IgD-negative memory B cell (primary cell): ENCODE data around the gene CUEDC2. TPM values are rescaled to one million over a fixed set of nuclear protein-coding genes. Genes with fewer than 3 reads are reported as not detected.
A peak's percentile ranks its signal among the peaks of the same experiment; 100 is the strongest.

ENCODE experiments used
- H3K27ac Mint-ChIP-seq, 3 donors: one replicate each; pipeline ENCODE4 v1.8.0; 2020 to 2022; ENCODE audit warnings: mild to moderate bottlenecking in 3 of 3, mixed read lengths in 3 of 3, moderate library complexity in 1 of 3
- H3K27me3 Mint-ChIP-seq: one replicate; pipeline ENCODE4 v1.8.0; 2021; ENCODE audit warnings: mixed read lengths
- H3K36me3 Mint-ChIP-seq: one replicate; pipeline ENCODE4 v1.8.0; 2020; ENCODE audit warnings: mild to moderate bottlenecking, mixed read lengths
- H3K4me1 Mint-ChIP-seq, 3 donors: one replicate each; pipeline ENCODE4 v1.8.0; 2020 to 2022; ENCODE audit warnings: mixed read lengths in 3 of 3, mild to moderate bottlenecking in 1 of 3
- H3K4me3 Mint-ChIP-seq, 4 donors: one replicate each; pipeline ENCODE4 v1.8.0; 2020 to 2022; ENCODE audit warnings: mild to moderate bottlenecking in 4 of 4, mixed read lengths in 4 of 4, moderate library complexity in 3 of 4
- H3K9me3 Mint-ChIP-seq, 3 donors: one replicate each; pipeline ENCODE4 v1.8.0; 2020 to 2021; ENCODE audit warnings: mixed read lengths in 3 of 3, mild to moderate bottlenecking in 1 of 3
- polyA plus RNA-seq: library from polyadenylated mRNA; unstranded; fragments of 300-500 nt; fragmentation: Illumina TruSeq; gene quantifications from one replicate; pipeline ENCODE4 v1.2.3, GENCODE V29; 2021

CUEDC2 gene, protein sequence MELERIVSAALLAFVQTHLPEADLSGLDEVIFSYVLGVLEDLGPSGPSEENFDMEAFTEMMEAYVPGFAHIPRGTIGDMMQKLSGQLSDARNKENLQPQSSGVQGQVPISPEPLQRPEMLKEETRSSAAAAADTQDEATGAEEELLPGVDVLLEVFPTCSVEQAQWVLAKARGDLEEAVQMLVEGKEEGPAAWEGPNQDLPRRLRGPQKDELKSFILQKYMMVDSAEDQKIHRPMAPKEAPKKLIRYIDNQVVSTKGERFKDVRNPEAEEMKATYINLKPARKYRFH
- 51.8 TPM for polyA plus RNA-seq

DNA sequence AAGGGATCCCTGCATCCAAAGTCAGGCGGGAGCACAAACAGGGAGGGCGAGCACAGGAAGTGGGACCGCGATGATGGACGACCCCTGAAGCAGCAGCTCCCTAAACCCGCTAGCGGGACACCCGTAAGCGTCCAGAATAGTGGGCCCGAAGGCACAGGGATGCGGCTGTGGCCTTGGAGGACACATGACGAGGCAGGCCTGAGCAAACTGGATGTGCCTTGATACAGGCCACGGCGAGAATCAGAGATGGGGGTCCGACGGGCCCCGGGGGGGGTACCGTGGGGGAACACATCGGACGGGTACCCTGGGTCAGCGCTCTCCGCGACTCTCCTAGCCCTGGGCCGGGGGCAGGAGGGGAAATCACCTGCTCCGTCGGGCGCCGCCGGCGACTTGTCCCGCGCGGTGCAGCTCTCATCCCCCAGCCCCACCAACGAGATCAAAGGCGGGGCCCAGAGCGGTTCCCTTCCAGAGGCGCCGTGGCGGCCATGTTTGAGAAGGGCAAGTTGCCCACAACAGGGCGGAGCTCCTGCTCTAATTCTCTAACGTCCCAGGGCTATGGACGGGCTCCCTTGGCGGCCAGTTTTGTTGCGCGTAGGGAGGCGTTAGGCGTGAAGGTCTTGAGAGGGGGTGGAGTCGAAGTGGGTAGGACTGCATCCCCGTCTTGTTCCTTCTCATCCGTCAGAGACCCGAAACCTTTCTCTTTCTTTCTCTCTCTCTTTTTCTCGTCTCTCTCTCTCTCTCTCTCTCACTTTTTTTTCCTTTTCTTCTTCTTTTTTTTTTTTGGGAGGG is at the start of gene CUEDC2:
Gene CUEDC2, minus strand, starts transcription at position 413 of the 789 bp plus-strand sequence. CDS start 7,386 bp downstream, outside the sequence.
- H3K9me3 Mint-ChIP-seq, result no peaks in the 10 kb centered on the region
- H3K27me3 Mint-ChIP-seq, result peaks cover 2% of the 10 kb centered on the region
- H3K4me3 Mint-ChIP-seq, result peak within 1 kb of the TSS; percentile 93 to 98 (median 96)
- H3K4me1 Mint-ChIP-seq, result peaks cover 6 to 18% (median 14%) of the 10 kb centered on the region in 3 donors
- peak within 1 kb of the TSS; percentile 69 to 93 (median 86) for H3K27ac Mint-ChIP-seq
- no peaks in the 10 kb centered on the region for H3K36me3 Mint-ChIP-seq

DNA sequence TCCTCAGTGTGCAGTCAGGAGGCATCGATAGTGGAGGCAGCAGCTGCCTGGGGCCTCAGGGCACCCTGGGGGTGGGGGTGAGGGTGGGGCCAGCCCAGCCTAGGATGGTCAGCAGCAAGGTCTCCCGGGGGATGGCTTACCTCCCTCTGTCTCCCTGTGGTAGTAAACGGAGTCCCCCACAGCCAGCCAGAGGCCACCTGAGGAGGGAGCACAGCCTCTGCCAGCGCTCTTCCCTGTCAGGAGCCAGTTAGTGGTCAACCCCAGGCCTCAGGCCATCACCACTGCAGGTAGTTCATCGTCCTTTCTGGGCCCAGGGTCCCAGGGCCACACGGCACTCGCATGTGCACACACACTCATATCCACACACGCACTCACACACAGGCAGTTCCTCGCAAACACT is 48.0 kb upstream of the CUEDC2 start:
- Mint-ChIP-seq H3K36me3 (peaks cover 2% of the 10 kb centered on the region), H3K4me1 (peaks cover 0 to 6% (median 6%) of the 10 kb centered on the region in 3 donors), H3K27ac (no peak overlapping the region), H3K9me3 (no peaks in the 10 kb centered on the region), H3K4me3 (no peak overlapping the region), H3K27me3 (no peaks in the 10 kb centered on the region)

DNA sequence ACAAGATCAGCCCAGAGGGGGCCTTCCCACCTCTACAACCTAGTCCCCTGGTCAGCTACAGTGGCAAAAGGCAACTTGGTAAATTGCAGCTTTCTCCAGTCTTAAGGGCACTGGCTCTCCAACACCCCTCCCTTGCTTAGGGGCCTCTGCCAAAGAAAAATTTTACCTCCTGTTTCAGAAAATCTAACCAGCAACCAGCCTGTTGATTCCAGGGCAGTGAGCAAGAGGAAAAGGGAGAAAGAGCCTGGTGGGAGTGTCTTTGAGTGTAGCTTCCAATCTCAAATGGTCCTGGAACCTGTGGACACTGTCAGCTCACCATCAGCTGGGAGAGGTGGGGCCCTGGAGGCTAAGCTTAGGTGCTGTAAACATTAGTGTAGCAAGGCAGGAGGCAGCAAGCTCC is 47.3 kb upstream of the CUEDC2 start:
- H3K27me3 Mint-ChIP-seq, result no peaks in the 10 kb centered on the region
- peaks cover 2% of the 10 kb centered on the region for H3K36me3 Mint-ChIP-seq
- H3K9me3 Mint-ChIP-seq, result no peaks in the 10 kb centered on the region
- no peak overlapping the region for H3K27ac Mint-ChIP-seq
- peaks cover 0 to 6% (median 6%) of the 10 kb centered on the region in 3 donors for H3K4me1 Mint-ChIP-seq
- H3K4me3 Mint-ChIP-seq, result no peak overlapping the region

DNA sequence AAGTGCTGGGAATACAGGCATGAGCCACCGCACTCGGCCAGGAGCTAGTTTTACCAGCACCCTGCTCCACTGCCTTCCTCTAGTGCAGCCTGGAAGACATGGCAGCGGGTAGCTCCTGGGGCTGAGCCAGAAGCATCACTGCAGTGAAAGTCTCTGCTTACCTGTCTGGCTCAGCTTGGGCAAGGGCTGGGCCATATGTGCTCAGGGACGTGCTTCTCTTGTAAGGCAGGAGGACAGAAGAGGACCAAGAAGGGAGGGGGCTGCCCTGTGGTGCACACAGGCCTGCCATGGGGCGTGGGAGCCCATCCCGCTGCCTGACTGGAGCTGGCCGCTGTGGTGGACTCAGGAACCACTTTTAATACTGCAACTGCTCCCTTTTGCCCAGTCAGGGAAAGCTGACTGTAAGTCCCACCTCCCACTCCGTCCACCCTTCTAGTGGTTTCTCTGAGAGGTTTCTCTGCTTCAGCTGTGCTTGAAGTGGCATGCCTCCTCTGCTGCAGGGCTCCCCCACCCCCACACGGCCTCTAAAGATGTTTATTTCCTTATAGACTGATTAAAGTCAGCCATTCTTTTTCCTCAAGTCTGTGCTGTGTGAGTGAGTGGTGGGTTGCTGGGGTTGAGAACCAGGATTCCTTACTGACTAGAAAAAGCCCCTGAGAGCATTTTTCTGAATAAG is 44.2 kb upstream of the CUEDC2 start:
- Mint-ChIP-seq H3K27ac (peak overlapping the region in 1 of 3 donors; percentile 59), H3K4me3 (no peak overlapping the region)

DNA sequence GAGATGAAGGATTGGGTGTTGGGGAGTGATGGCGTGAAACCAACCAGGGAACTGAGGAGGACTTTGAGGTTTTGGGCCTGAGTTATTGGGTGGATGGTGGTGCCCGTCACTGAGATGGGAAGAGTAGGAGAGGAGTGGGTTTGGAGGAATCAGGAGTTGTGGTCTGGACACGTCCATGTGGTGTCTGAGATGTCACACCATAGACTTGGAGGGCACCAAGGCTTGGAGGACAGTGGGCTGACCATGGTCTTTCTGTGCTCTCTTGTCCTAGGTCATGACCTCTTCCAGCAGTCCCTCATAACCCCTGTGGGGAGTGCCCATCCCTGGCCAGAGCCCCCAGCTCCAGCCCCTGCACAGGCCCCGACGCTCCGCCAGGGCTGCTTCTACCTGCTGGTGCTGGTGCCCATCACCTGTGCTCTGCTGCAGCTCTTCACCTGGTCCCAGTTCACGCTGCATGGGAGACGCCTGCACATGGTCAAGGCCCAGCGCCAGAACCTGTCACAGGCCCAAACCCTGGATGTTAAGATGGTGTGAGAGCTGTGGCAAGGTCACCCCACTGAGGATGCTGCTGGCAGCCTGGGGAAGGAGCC is 43.2 kb upstream of the CUEDC2 start:
- no peaks in the 10 kb centered on the region for H3K27me3 Mint-ChIP-seq
- no peaks in the 10 kb centered on the region for H3K9me3 Mint-ChIP-seq
- no peaks in the 10 kb centered on the region for H3K36me3 Mint-ChIP-seq
- no peak overlapping the region for H3K4me3 Mint-ChIP-seq
- no peak overlapping the region for H3K27ac Mint-ChIP-seq
- peaks cover 0 to 6% (median 6%) of the 10 kb centered on the region in 3 donors for H3K4me1 Mint-ChIP-seq

More for the DNA sequence above, 44.2 kb upstream of the CUEDC2 start:
- Mint-ChIP-seq H3K27me3 (no peaks in the 10 kb centered on the region), H3K9me3 (no peaks in the 10 kb centered on the region), H3K4me1 (peaks cover 0 to 6% (median 6%) of the 10 kb centered on the region in 3 donors), H3K36me3 (no peaks in the 10 kb centered on the region)

DNA sequence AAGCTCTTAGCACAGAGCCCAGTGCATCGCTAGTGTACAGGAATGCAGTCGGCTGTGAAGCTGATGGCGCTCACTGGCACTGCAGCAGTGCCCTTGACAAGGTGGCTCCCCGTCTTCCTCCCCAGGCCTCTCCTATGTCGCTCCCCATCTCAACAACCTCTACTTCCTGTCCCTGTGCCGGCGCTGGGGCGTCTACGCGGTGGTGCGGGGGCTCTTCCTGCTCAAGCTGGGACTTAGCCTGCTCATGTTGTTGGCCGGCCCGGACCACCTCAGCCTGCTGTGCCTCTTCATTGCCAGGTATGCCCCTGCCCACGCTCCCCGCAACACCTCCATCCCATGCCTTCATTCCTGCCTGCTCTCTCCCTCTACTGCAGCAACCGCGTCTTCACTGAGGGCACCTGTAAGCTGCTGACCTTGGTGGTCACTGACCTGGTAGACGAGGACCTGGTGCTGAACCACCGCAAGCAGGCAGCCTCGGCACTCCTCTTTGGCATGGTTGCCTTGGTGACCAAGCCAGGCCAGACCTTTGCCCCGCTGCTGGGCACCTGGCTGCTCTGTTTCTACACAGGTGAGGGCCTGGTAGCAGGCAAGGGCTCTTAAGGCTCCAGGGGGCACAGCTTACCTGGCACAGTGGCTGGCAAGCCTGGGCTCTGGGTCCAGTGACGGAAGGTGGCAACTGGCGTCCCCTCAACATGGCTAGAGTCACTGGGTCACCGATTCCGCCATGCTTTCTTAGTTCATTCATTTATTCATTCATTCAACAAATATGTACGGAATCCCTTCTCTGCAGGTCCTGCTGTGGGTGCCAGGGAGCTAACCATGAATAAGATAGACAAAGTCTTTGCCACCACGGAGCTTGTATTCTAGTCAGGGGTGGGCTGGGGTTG is 41.3 kb upstream of the CUEDC2 start:
- Mint-ChIP-seq H3K27ac (peak overlapping the region in 2 of 3 donors; percentile 53 to 88), H3K36me3 (peaks cover 2% of the 10 kb centered on the region)

DNA sequence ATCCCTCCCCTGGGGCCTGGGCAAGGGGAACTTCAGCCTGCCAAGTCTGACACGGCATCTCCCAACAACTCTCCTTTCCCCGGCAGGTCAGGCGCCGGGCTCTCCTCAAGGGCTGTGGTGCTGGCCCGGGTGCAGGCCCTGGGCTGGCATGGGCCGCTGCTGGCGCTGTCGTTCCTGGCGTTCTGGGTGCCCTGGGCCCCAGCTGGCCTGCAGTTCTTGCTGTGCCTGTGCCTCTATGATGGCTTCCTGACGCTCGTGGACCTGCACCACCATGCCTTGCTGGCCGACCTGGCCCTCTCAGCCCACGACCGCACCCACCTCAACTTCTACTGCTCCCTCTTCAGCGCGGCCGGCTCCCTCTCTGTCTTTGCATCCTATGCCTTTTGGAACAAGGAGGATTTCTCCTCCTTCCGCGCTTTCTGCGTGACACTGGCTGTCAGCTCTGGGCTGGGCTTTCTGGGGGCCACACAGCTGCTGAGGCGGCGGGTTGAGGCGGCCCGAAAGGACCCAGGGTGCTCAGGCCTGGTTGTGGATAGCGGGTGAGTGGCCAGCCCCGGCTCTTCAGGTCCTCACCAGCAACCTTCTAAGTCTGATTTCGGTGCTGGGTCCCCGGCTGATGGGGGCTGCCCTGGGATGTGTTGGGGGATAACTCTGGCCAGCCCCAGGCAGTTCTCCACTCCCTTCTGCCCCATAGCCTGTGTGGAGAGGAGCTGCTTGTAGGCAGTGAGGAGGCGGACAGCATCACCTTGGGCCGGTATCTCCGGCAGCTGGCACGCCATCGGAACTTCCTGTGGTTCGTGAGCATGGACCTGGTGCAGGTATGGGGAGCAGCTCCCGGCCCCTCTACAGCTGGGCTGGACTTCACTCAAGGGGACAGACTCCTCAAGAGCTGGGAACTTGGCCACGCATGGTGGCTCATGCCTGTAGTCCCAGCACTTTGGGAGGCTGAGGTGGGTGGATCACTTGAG is 38.5 kb upstream of the CUEDC2 start:
- Mint-ChIP-seq H3K36me3 (peaks cover 6% of the 10 kb centered on the region), H3K4me3 (no peak overlapping the region), H3K27ac (no peak overlapping the region), H3K4me1 (no peaks in the 10 kb centered on the region), H3K9me3 (no peaks in the 10 kb centered on the region), H3K27me3 (no peaks in the 10 kb centered on the region)

More for the DNA sequence above, 41.3 kb upstream of the CUEDC2 start:
- peaks cover 0 to under 1% (median 0%) of the 10 kb centered on the region in 3 donors for H3K4me1 Mint-ChIP-seq
- no peaks in the 10 kb centered on the region for H3K9me3 Mint-ChIP-seq
- H3K27me3 Mint-ChIP-seq, result no peaks in the 10 kb centered on the region
- no peak overlapping the region for H3K4me3 Mint-ChIP-seq

DNA sequence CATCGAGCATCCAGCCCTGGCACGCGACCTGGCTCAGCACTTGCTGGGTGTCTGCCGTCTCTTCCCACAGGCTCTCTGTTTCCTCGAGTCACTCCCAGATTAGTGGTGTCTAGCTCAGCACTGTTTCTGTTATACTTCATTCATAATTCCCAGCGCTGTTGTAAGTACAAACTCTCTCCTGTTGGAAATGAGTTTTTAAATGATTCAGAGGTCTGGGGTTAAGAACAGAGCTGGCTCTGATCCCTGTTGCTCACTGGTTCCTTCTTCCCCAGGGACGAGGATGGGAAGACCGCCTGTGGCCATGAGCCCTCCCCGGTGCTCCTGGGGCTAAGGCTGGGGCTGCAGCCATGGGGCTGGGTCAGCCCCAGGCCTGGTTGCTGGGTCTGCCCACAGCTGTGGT is 36.3 kb upstream of the CUEDC2 start:
- no peak overlapping the region for H3K4me3 Mint-ChIP-seq
- peaks cover 9% of the 10 kb centered on the region for H3K36me3 Mint-ChIP-seq
- no peaks in the 10 kb centered on the region for H3K9me3 Mint-ChIP-seq
- peaks cover 0 to under 1% (median 0%) of the 10 kb centered on the region in 3 donors for H3K4me1 Mint-ChIP-seq
- H3K27ac Mint-ChIP-seq, result no peak overlapping the region
- H3K27me3 Mint-ChIP-seq, result no peaks in the 10 kb centered on the region

DNA sequence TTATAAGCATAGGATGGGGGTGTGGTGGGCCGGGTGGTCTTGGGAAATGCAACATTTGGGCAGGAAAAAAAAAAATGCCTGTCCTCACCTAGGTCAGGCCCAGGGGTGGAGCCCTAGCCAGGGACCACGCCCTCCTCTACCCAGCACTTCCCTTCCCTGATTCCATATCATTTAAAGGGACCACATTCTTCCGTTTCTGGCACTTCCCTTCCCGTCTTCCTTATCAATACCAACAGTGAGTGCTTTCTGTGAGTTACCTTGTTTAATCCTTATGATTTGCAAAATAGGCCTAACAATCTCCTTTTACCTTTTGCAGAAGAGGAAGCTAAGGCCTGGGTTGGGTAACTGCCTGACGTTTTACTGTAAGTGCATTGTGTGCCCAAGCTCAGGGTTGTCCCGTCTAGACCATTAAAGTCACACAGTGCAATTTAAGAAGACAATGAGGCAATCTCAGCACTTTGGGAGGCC is 35.6 kb upstream of the CUEDC2 start:
- Mint-ChIP-seq H3K27ac (no peak overlapping the region), H3K27me3 (no peaks in the 10 kb centered on the region), H3K36me3 (peaks cover 9% of the 10 kb centered on the region), H3K9me3 (no peaks in the 10 kb centered on the region), H3K4me3 (no peak overlapping the region), H3K4me1 (peaks cover 0 to 2% (median 0%) of the 10 kb centered on the region in 3 donors)

DNA sequence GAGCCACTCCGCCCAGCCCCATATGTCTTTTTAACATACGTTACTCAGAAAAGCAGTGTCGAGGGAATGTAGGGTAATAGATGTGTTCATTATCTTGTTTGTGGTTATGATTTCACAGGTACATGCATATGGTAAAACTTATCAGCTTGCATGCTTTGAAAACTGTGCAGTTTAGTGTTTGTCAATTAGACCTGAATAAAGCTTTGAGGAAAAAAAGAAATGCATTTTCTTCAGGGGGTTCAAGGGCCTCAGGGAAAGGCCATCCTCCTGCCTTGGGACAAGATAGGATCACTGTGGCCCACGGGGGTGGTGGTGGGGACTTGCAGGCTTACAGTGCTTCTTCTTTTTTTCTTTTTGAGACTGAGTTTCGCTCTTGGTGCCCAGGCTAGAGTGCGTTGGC is 34.9 kb upstream of the CUEDC2 start:
- H3K36me3 Mint-ChIP-seq, result peaks cover 9% of the 10 kb centered on the region
- peaks cover 4 to 7% (median 6%) of the 10 kb centered on the region in 3 donors for H3K4me1 Mint-ChIP-seq
- no peak overlapping the region for H3K4me3 Mint-ChIP-seq
- H3K27me3 Mint-ChIP-seq, result no peaks in the 10 kb centered on the region
- no peaks in the 10 kb centered on the region for H3K9me3 Mint-ChIP-seq
- H3K27ac Mint-ChIP-seq, result no peak overlapping the region

DNA sequence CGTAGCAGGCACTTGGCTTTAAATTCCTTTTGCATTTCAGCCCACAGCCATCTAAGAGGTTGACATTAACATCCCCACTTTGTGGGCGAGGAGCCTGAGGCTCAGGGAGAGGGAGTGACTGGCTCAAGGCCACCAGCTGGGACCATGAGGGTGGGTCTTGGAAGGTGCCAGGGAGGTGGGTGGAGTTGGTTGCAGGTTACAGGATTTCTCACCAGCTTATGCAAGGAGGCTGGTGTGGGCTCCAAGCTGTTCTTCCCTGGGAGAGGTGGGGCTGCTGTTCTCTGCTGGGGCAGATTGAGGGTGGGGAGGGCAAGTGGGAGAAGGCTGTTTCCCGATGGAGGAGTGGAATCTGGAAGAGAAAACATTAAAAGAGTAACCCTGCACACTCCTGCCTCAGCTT is 33.1 kb upstream of the CUEDC2 start:
- Mint-ChIP-seq H3K9me3 (no peaks in the 10 kb centered on the region), H3K27ac (peak overlapping the region in 1 of 3 donors; percentile 47), H3K27me3 (no peaks in the 10 kb centered on the region), H3K4me3 (peak overlapping the region in 1 of 4 donors; percentile 49), H3K4me1 (peaks cover 12 to 20% (median 16%) of the 10 kb centered on the region in 3 donors), H3K36me3 (peaks cover 9% of the 10 kb centered on the region)

DNA sequence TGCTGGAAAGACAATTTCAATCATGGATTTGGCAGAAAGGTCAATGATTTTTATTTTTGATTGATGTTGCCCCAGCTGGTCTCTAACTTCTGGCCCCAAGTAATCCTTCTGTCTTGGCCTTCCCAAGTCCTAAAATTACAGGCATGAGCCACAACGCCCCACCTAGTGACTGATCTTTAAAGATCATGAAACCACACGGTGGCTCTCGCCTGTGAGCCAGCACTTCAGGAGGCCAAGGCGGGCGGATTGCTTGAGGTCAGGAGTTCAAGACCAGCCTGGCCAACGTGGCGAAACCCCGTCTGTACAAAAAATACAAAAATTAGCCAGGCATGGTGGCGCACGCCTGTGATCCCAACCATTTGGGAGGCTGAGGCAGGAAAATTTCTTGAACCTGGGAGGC is 31.6 kb upstream of the CUEDC2 start:
- H3K27me3 Mint-ChIP-seq, result no peaks in the 10 kb centered on the region
- no peaks in the 10 kb centered on the region for H3K9me3 Mint-ChIP-seq
- peaks cover 9% of the 10 kb centered on the region for H3K36me3 Mint-ChIP-seq
- peak overlapping the region in 1 of 3 donors; percentile 58 for H3K27ac Mint-ChIP-seq
- no peak overlapping the region for H3K4me3 Mint-ChIP-seq
- H3K4me1 Mint-ChIP-seq, result peaks cover 12 to 20% (median 16%) of the 10 kb centered on the region in 3 donors

DNA sequence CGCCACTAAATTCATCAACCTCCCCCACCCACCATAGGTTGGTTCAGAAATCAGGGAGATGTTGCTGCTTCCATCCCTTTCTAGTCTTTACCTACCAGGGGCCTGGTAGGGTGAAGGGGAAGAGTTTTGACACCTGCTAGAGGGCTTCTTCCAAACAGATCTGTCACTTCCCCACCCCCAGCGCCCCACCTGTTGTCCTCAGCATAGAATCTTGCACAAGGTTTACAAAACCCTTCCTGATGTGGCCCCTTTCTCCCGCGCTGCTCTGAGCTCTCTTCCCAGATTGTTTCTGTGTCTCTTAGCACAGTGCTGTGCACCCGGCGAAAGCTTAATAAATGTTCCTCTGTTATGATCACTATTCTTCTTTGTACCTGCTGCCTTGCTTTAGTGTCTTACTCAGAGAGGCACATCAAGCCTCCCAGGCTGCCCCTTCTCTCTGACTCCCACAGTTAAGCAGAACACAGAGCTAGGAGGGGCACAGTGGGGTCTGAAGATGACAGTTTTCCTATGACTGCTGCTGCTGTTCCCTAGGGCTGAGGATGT is 30.2 kb upstream of the CUEDC2 start:
- Mint-ChIP-seq H3K4me1 (peaks cover 12 to 22% (median 18%) of the 10 kb centered on the region in 3 donors), H3K9me3 (no peaks in the 10 kb centered on the region), H3K4me3 (peak overlapping the region; percentile 44 to 98 (median 92)), H3K27ac (peak overlapping the region; percentile 55 to 96 (median 58)), H3K36me3 (peaks cover 9% of the 10 kb centered on the region), H3K27me3 (no peaks in the 10 kb centered on the region)
